GM19351 (cell line): Measurements from ENCODE around the gene OR8S1.
"Not testable (repeated sequence)": the region's sequence is repeated elsewhere in the genome, so short reads cannot be mapped to it uniquely, and the experiment has no call there.

Experiments used
- ATAC-seq: cut with Tn5 transposase; IDR thresholded peaks from one replicate; pipeline ENCODE4 v1.9.1; 2021; ENCODE audit warnings: mild to moderate bottlenecking, moderate library complexity; ENCODE audit not compliant: unreplicated experiment

The OR8S1 gene

GRCh38 chr12:48525332-48525731 lies at the start of gene OR8S1:
TSS of gene OR8S1 (plus strand) at chr12:48525632. CDS start at chr12:48525632, 0 bp downstream.
- ATAC-seq: no peak

- no peak for ATAC-seq
Measured at GRCh38 chr12:48482198-48482597, 43.2 kb upstream of the OR8S1 start, which contains the start of gene C12orf54. TSS of gene C12orf54 (plus strand) at chr12:48482498. CDS start at chr12:48483297, 799 bp downstream.

GRCh38 chr12:48482930-48483329 lies 42.5 kb upstream of the OR8S1 start:
- no peak for ATAC-seq

- no peak for ATAC-seq
Measured at GRCh38 chr12:48486261-48486660, 39.2 kb upstream of the OR8S1 start.

- no peak for ATAC-seq
Measured at GRCh38 chr12:48486679-48487078, 38.8 kb upstream of the OR8S1 start.

- ATAC-seq: peak; percentile 97
Measured at GRCh38 chr12:48489012-48489411, 36.4 kb upstream of the OR8S1 start.

GRCh38 chr12:48489456-48489855 lies 36.0 kb upstream of the OR8S1 start:
- ATAC-seq: not testable (repeated sequence)

GRCh38 chr12:48500281-48500680 lies 25.2 kb upstream of the OR8S1 start:
- ATAC-seq: not testable (repeated sequence)

- ATAC-seq: not testable (repeated sequence)
Measured at GRCh38 chr12:48506836-48507235, 18.6 kb upstream of the OR8S1 start.

- ATAC-seq: no peak
Measured at GRCh38 chr12:48508987-48509386, 16.4 kb upstream of the OR8S1 start.

GRCh38 chr12:48510111-48510510 lies 15.3 kb upstream of the OR8S1 start:
- no peak for ATAC-seq

GRCh38 chr12:48512855-48513254 lies 12.6 kb upstream of the OR8S1 start:
- ATAC-seq: peak; percentile 97

GRCh38 chr12:48514728-48515127 lies 10.7 kb upstream of the OR8S1 start:
- no peak for ATAC-seq

GRCh38 chr12:48520381-48520780 lies 5.1 kb upstream of the OR8S1 start:
- ATAC-seq: not testable (repeated sequence)

GRCh38 chr12:48527891-48528670 lies 2.6 kb downstream of the OR8S1 start:
- no peak for ATAC-seq

GRCh38 chr12:48532601-48533000 lies 7.2 kb downstream of the OR8S1 start:
- ATAC-seq: no peak

GRCh38 chr12:48536602-48537001 lies 11.2 kb downstream of the OR8S1 start:
- ATAC-seq: no peak

GRCh38 chr12:48542300-48542928 lies 17.0 kb downstream of the OR8S1 start:
- peak; percentile 57 for ATAC-seq

- ATAC-seq: no peak
Measured at GRCh38 chr12:48545833-48546469, 20.5 kb downstream of the OR8S1 start.

GRCh38 chr12:48547012-48547411 lies 21.6 kb downstream of the OR8S1 start:
- ATAC-seq: not testable (repeated sequence)

GRCh38 chr12:48551636-48552035 lies 26.2 kb downstream of the OR8S1 start:
- ATAC-seq: not testable (repeated sequence)
